GM19455 (cell line): ENCODE results near the gene ALPL.

ENCODE experiments used
- ATAC-seq: cut with Tn5 transposase; IDR thresholded peaks from one replicate; pipeline ENCODE4 v1.9.1; 2021; ENCODE audit not compliant: unreplicated experiment

ALPL gene

DNA sequence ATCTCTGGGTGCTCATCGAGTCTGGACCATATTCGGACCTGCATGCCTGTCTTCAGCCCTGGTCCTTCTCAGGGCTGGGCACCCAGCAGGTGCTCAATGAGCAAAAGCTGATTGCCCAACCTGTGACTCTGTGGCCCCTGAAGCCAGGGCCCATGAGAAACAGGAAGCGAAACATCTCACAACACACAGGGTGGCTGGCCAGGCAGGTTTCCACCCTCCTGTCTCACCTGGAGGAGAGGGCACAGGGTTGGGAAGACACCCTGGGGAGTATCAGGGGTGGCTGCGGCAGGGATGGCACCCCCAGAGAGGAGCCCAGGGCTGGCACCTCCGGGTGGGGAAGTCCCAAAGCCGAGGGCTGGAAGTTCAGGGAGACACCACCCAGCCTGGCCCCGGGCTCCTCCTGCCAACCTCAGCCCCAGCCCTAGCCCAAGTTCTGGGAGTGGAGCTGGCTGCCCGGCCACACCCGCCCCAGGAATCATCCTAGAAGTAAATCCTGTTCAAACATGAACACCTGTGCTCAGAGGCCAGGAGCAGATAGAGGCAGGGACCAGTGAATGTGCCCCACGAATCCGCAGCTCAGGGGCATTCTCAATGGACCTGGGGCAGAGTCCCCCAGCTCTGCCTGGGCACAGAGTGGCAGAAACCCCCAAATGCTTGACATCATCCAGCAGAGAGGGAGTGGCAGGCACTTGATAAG lies 105.3 kb downstream of the ALPL start:
- ATAC-seq, result no peak

GRCh38 chr1:21616372-21616771 lies 107.1 kb downstream of the ALPL start:
- ATAC-seq, result no peak

DNA sequence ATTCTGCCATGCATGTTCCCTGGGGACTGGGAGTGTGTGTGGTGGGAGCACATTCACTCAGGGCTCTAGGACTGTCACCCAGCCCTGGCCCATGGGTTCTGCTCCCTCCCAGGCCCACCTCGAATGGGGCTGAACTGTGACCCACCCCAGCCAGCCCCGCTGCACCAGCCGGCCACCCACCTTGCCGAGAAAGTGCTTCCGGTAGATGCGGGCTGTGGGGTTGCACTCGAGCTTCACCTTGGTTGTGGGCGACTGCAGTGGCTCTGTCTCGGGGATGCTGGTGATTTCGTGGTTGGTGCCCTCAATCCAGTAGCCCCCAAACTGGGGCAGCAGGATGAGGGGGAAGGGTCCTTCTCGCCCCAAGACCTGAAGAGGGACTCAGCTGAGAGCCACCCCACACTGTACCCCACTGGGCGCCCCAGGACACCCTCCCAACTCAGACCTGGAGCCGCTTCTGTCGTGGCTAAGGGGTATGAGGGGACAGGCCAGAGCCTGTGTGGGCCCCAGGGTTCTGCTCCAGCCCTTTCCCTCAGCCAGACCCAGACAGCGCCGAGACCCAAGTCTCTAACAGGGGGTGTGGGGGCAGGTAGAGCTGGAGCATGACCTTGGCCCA lies 108.0 kb downstream of the ALPL start:
- ATAC-seq, result no peak

- no peak for ATAC-seq
Observed at GRCh38 chr1:21618059-21618458, 108.8 kb downstream of the ALPL start.

- no peak for ATAC-seq
Observed at GRCh38 chr1:21618561-21619374, 109.5 kb downstream of the ALPL start.

GRCh38 chr1:21619375-21619947 lies 110.2 kb downstream of the ALPL start:
- ATAC-seq, result no peak

DNA sequence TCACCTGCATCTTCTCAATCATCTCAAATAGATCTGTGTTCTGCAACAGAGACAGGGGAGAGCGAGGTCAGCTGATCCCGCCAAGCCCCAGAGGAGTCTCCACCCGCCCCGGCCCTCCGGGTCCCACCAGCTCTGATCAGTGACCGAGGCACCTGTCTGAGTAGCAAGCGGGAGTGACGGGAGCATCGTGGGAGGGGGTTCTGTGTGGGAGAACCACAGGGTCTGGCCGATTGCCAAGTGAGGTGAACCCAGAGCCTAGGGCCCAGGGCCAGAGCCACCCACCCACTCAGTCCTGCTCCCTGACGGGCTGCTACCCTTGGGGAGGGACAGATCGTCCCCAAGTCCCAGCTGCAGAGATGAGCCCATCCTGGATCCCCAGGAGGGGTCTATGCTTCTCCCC lies 110.8 kb downstream of the ALPL start:
- no peak for ATAC-seq

DNA sequence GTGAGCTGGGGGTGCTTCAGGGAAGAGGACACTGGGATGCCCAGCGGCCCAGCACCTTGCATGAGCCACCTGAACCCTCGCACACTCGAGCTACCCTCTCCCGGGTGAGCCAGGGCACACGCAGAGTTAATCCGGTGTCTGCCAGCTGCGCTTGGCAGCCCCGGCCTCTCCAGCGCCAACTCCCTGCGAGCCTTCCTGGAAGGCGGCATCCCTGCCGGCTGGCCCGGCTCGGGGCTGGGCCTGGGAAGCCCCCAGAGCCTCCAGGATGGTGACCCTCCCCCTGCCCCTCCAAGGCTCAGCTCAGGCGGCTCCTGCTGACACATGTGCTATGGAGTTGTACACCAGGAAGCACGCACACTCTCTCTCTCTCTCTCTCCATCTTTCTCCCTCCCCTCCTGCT lies 111.3 kb downstream of the ALPL start:
- ATAC-seq, result no peak

GRCh38 chr1:21621051-21621450 lies 111.8 kb downstream of the ALPL start:
- ATAC-seq, result no peak

- no peak for ATAC-seq
Observed at GRCh38 chr1:21621761-21622436, 112.7 kb downstream of the ALPL start.

DNA sequence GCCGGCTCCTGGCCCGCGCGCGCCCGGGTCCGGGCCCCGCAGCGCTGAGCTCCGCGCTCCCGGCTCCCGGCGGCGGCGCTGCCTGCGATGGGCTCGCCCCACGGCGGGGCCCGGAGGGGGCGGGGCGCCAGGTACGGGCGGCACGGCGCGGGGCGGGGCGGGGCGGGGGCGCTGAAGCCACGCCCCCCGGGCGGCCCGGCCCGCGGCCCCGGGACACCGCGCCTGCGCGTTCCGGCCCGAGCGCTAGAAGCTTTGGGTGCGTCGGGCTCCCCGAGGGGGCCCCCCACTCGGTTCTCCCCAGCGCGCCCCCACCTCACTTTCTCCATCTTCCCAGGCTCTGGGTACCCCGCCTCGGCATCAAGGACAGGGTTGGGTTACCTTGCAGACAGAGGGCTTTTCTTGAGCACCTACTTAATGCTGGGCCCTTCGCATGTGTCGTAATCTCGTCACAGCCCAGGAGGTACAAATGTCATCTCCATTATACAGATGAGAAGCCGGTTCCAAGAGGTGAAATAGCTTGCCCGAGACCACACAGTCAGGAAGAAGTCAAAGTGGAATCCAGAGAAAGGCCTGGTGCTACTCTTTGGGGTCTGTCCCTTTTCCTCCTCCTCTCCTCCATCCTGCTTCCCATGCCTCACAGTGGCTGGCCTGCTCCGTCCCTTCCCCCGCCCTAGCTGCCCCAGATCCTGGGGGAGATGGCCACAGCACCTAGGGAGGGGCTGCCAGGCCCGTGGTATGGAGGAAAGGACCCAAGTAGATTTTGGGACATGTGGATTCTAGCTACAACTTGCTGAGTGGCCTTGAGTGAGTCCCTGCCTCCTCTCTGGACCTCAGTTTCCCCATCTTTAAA lies 113.5 kb downstream of the ALPL start:
- no peak for ATAC-seq

- no peak for ATAC-seq
Observed at GRCh38 chr1:21623410-21623961, 114.3 kb downstream of the ALPL start.

DNA sequence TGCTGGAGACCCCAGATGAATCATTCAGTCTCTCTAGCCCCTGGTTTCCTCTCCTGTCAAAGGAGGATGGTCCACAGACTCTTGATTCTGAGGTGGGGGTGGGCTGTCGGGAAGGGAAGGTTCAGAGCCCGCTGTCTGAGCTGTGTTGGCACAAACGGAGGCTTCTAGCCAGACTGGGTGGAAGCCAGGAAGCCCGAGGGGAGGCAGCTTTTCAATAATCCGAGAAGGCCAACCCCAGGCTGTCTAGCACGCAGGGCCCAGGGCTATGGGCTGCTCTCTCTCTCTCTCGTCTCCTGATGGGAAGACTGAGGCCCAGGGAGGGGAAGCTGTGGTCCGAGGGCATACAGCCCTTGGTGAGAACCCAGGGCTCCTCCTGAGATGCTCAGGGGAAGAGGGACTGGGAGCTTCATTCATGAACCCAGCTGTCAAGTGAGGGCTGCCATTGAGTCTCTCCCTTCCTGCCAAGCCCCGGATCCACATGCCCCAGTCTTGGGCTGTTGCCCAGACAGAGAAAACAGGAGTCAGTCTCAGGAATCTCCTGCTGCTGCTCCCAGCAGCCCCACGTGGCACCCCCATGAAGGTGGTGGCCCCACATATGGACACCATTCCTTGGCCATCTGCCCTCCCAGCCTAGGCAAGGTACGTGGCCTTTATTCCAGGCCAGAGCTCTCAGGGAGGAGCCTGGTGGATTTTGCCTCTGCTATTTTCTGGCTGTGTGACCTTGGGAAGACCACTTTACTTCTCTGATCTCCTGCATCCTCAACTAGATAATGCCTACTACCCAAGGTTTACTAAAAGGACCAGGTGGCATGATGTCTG lies 115.6 kb downstream of the ALPL start:
- no peak for ATAC-seq

GRCh38 chr1:21625390-21626190 lies 116.4 kb downstream of the ALPL start:
- no peak for ATAC-seq

DNA sequence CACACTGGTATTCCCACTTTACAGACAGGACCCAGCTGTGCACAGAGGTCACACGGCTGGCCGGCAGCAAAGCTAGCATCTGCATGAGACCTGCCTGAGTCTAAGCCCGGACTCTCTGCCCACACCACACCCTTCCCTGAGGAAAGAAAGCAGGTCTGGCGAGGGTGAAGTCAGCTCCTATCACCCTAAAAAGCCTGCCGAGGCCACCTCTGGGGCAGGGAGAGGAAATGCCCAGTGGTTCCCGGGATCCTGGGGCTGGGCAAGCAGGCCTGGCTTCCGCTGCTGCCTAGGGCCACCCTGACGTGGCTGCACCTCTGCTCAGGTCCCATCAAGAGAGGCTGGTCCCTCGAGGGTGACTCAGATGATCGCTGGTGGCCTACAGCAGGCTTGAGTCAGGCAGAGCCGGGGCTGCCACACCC lies 117.7 kb downstream of the ALPL start:
- no peak for ATAC-seq
